SK-N-SH treated with all-trans-retinoic acid at 6 μM for 48 hours (cell line): ENCODE results near the gene KRT76.

Experiments used
- ATAC-seq: fragments of 200-7000 bp; cut with Tn5 transposase; 3 replicates; pipeline ENCODE4 v1.9.1; 2020; ENCODE audit warnings: mild to moderate bottlenecking, moderate library complexity
- ARNTL ChIP-seq: fragments of 450-650 bp; formaldehyde crosslinking; IDR thresholded peaks from 2 replicates; pipeline ENCODE4 v1.5.0; 2020; ENCODE audit warnings: low read depth, mild to moderate bottlenecking, moderate library complexity, borderline replicate concordance
- BACH2 ChIP-seq: fragments of 250-450 bp; sonication (Bioruptor Pico); IDR thresholded peaks from 2 replicates; pipeline ENCODE4 v1.9.0; 2021; ENCODE audit warnings: mild to moderate bottlenecking, borderline replicate concordance
- CREB5 ChIP-seq: fragments of 250-450 bp; sonication (Bioruptor Pico); IDR thresholded peaks from 2 replicates; pipeline ENCODE4 v1.5.1; 2020; ENCODE audit warnings: low read depth, mild to moderate bottlenecking, moderate library complexity
- CSDC2 ChIP-seq: fragments of 250-450 bp; sonication (Bioruptor Pico); IDR thresholded peaks from 2 replicates; pipeline ENCODE4 v1.5.0; 2020; ENCODE audit warnings: mild to moderate bottlenecking, moderate library complexity
- CSRNP3 ChIP-seq: fragments of 250-450 bp; sonication (Bioruptor Pico); IDR thresholded peaks from 2 replicates; pipeline ENCODE4 v1.5.1; 2021; ENCODE audit warnings: mild to moderate bottlenecking, moderate library complexity
- ESRRG ChIP-seq: fragments of 250-450 bp; sonication (Bioruptor Pico); IDR thresholded peaks from 2 replicates; pipeline ENCODE4 v1.6.1; 2021; ENCODE audit warnings: mild to moderate bottlenecking
- GLIS3 ChIP-seq: fragments of 250-450 bp; sonication (Bioruptor Pico); IDR thresholded peaks from 2 replicates; pipeline ENCODE4 v1.5.0; 2020; ENCODE audit warnings: mild to moderate bottlenecking, moderate library complexity
- ISL1 ChIP-seq: fragments of 250-450 bp; sonication (Bioruptor Pico); IDR thresholded peaks from 2 replicates; pipeline ENCODE4 v2.1.2; 2022; ENCODE audit warnings: mild to moderate bottlenecking, moderate library complexity
- PATZ1 ChIP-seq: fragments of 250-450 bp; sonication (Bioruptor Pico); IDR thresholded peaks from 2 replicates; pipeline ENCODE4 v1.8.0; 2020; ENCODE audit warnings: mild to moderate bottlenecking, moderate library complexity, borderline replicate concordance
- POU6F1 ChIP-seq: fragments of 250-450 bp; sonication (Bioruptor Pico); IDR thresholded peaks from 2 replicates; pipeline ENCODE4 v1.8.0; 2021; ENCODE audit warnings: low read depth, mild to moderate bottlenecking, moderate library complexity, borderline replicate concordance
- PPARA ChIP-seq: fragments of 250-450 bp; sonication (Bioruptor Pico); IDR thresholded peaks from 2 replicates; pipeline ENCODE4 v1.5.0; 2020; ENCODE audit warnings: mild to moderate bottlenecking, borderline replicate concordance
- RARB ChIP-seq: fragments of 250-450 bp; sonication (Bioruptor Pico); IDR thresholded peaks from 2 replicates; pipeline ENCODE4 v1.8.0; 2021; ENCODE audit warnings: mild to moderate bottlenecking, moderate library complexity
- SNAI2 ChIP-seq: fragments of 250-450 bp; sonication (Bioruptor Pico); IDR thresholded peaks from 2 replicates; pipeline ENCODE4 v1.5.0; 2020; ENCODE audit warnings: mild to moderate bottlenecking, moderate library complexity
- TCF4 ChIP-seq: fragments of 250-450 bp; sonication (Bioruptor Pico); IDR thresholded peaks from 2 replicates; pipeline ENCODE4 v1.8.0; 2021; ENCODE audit warnings: mild to moderate bottlenecking, moderate library complexity, borderline replicate concordance
- TOX ChIP-seq: fragments of 250-450 bp; sonication (Bioruptor Pico); IDR thresholded peaks from 2 replicates; pipeline ENCODE4 v1.8.0; 2021; ENCODE audit warnings: mild to moderate bottlenecking, moderate library complexity, borderline replicate concordance
- TSHZ2 ChIP-seq: fragments of 250-450 bp; sonication (Bioruptor Pico); IDR thresholded peaks from 2 replicates; pipeline ENCODE4 v1.5.0; 2020; ENCODE audit warnings: mild to moderate bottlenecking, moderate library complexity
- ZC3H10 ChIP-seq: fragments of 250-450 bp; sonication (Bioruptor Pico); IDR thresholded peaks from 2 replicates; pipeline ENCODE4 v1.5.1; 2021; ENCODE audit warnings: mild to moderate bottlenecking, moderate library complexity
- ZFP3 ChIP-seq: fragments of 250-450 bp; sonication (Bioruptor Pico); IDR thresholded peaks from 2 replicates; pipeline ENCODE4 v1.5.0; 2020; ENCODE audit warnings: mild to moderate bottlenecking, moderate library complexity
- ZFP30 ChIP-seq: fragments of 450-650 bp; formaldehyde crosslinking; IDR thresholded peaks from 2 replicates; pipeline ENCODE4 v1.5.0; 2022; ENCODE audit warnings: mild to moderate bottlenecking, moderate library complexity
- ZNF565 ChIP-seq: fragments of 450-650 bp; formaldehyde crosslinking; conservative IDR thresholded peaks from 2 replicates; pipeline ENCODE4 v1.5.0; 2020; ENCODE audit warnings: low read depth, mild to moderate bottlenecking, moderate library complexity
- ZNF70 ChIP-seq: fragments of 450-650 bp; formaldehyde crosslinking; IDR thresholded peaks from 2 replicates; pipeline ENCODE4 v1.5.0; 2020; ENCODE audit warnings: mild to moderate bottlenecking, moderate library complexity
- ZNF8 ChIP-seq: fragments of 450-650 bp; formaldehyde crosslinking; IDR thresholded peaks from 2 replicates; pipeline ENCODE4 v1.5.0; 2020; ENCODE audit warnings: mild to moderate bottlenecking, moderate library complexity

KRT76 gene

GRCh38 chr12:52760623-52761022 is 16.5 kb downstream of the KRT76 start:
- TF ChIP-seq RARB (CRISPR knock-in tag) (no peak), BACH2 (CRISPR knock-in tag) (no peak), ISL1 (CRISPR knock-in tag) (no peak), ZFP30 (CRISPR knock-in tag) (no peak), ZNF565 (CRISPR knock-in tag) (no peak)
- no peak for ATAC-seq

- no peak for TF ChIP-seq SNAI2
- TF ChIP-seq PPARA (CRISPR knock-in tag) = no peak
- no peak for TF ChIP-seq POU6F1 (CRISPR knock-in tag)
- TF ChIP-seq RARB (CRISPR knock-in tag) = no peak
- TF ChIP-seq ZFP30 (CRISPR knock-in tag) = no peak
- no peak for TF ChIP-seq ZFP3 (CRISPR knock-in tag)
- TF ChIP-seq ZC3H10 (CRISPR knock-in tag) = no peak
- TF ChIP-seq ARNTL (CRISPR knock-in tag) = no peak
- TF ChIP-seq ESRRG = no peak
- no peak for TF ChIP-seq ZNF8 (CRISPR knock-in tag)
- TF ChIP-seq GLIS3 (CRISPR knock-in tag) = no peak
- no peak for TF ChIP-seq PATZ1 (CRISPR knock-in tag)
- TF ChIP-seq TCF4 (CRISPR knock-in tag) = no peak
- ATAC-seq = no peak
Observed at GRCh38 chr12:52759695-52760094, 17.4 kb downstream of the KRT76 start.

- TF ChIP-seq TOX (CRISPR knock-in tag) = no peak
- no peak for ATAC-seq
Observed at GRCh38 chr12:52759218-52759617, 17.9 kb downstream of the KRT76 start.

GRCh38 chr12:52757449-52758176 is 19.5 kb downstream of the KRT76 start:
- no peak for ATAC-seq
- no peak for TF ChIP-seq RARB (CRISPR knock-in tag)
- no peak for TF ChIP-seq TCF4 (CRISPR knock-in tag)
- TF ChIP-seq SNAI2 = no peak
- no peak for TF ChIP-seq ZFP3 (CRISPR knock-in tag)
- TF ChIP-seq ZNF70 (CRISPR knock-in tag) = no peak
- TF ChIP-seq ZNF565 (CRISPR knock-in tag) = no peak
- TF ChIP-seq ISL1 (CRISPR knock-in tag) = no peak
- TF ChIP-seq, all 23 proteins: peak for 0

- ATAC-seq = no peak
- no peak for TF ChIP-seq ZNF565 (CRISPR knock-in tag)
- TF ChIP-seq TSHZ2 (CRISPR knock-in tag) = no peak
- TF ChIP-seq ZC3H10 (CRISPR knock-in tag) = no peak
- TF ChIP-seq ZFP30 (CRISPR knock-in tag) = no peak
- no peak for TF ChIP-seq CSDC2 (CRISPR knock-in tag)
- TF ChIP-seq TCF4 (CRISPR knock-in tag) = no peak
- no peak for TF ChIP-seq CREB5
- TF ChIP-seq GLIS3 (CRISPR knock-in tag) = no peak
- TF ChIP-seq ARNTL (CRISPR knock-in tag) = no peak
- no peak for TF ChIP-seq CSRNP3 (CRISPR knock-in tag)
- no peak for TF ChIP-seq PATZ1 (CRISPR knock-in tag)
- no peak for TF ChIP-seq ZFP3 (CRISPR knock-in tag)
Observed at GRCh38 chr12:52756281-52756960, 20.7 kb downstream of the KRT76 start.
